Measurements from ENCODE around the gene LCP2. TPM values are rescaled to one million over a fixed set of nuclear protein-coding genes. Genes with fewer than 3 reads are reported as not detected.

LCP2 gene
- total RNA-seq, 2 experiments from 2014 or later = 154 to 155 TPM

DNA sequence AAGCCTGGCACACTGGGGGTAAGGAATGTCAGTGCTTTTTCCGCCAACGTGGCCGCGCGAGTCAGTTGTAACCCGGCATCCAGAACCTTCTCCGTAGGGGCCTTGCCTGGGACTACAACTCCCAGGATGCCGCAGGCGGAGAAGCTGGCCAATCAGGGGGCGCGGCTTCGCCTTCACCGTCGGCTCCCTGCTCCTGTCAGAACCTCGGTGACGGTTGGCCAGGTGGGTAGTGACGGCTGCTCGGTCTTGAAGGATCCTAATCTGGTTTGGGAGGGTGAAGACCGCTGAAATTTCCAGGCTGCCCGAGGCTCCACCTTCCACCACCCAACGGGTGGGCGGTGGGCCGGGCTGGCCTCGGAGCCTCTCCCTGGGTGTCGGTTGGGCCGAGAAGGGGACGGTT is 64.8 kb downstream of the LCP2 start, which contains the start of gene C5orf58:
Gene C5orf58, plus strand, starts transcription at position 200 of the 400 bp plus-strand sequence. CDS start 1,992 bp downstream, outside the sequence.
- Mint-ChIP-seq H3K27ac (no peak within 1 kb of the TSS), H3K4me1 (ENCODE audit: low read depth) (peaks cover 5% of the 10 kb centered on the region), H3K36me3 (ENCODE audit: low read depth) (no peaks in the 10 kb centered on the region), H3K9me3 (no peaks in the 10 kb centered on the region), H3K4me3 (no peak within 1 kb of the TSS), H3K27me3 (no peaks in the 10 kb centered on the region)
- Histone ChIP-seq H3K4me1 (ENCODE audit: insufficient read depth, low read length) (no peaks in the 10 kb centered on the region), H3K4me3 (ENCODE audit: low read length) (no peak within 1 kb of the TSS), H3K27ac (ENCODE audit: low read depth in 1 of 2, low read length in 2 of 2) (no peak within 1 kb of the TSS), H3K27me3 (ENCODE audit: control insufficient read depth in 1 of 2, insufficient read depth in 2 of 2, low read length in 2 of 2) (no peaks in the 10 kb centered on the region), H3K9me3 (ENCODE audit: control insufficient read depth in 1 of 2, insufficient read depth in 1 of 2, low read length in 2 of 2) (peaks cover 0 to 8% of the 10 kb centered on the region in 2 experiments), H3K36me3 (ENCODE audit: insufficient read depth, low read length) (no peaks in the 10 kb centered on the region)
- no peak for DNase-seq
- intact Hi-C loops (cut with DNase I, micrococcal nuclease) = no loop called here
- ChIA-PET POLR2A (interaction anchor here (1.5 kb wide), 1 partner anchor 34 kb away, joined by 6 read pairs; no protein-coding TSS in a partner anchor), CTCF (no interaction called here)
- ATAC-seq (ENCODE audit: poor library complexity) = no peak
- TF ChIP-seq CTCF (IDR thresholded peaks at IDR 0.05) = no peak

- POLR2A ChIA-PET = interaction anchor here (1.0 kb wide), 1 partner anchor 49 kb away, joined by 3 read pairs; no protein-coding TSS in a partner anchor
Observed at GRCh38 chr5:170228762-170229435, 68.7 kb downstream of the LCP2 start.

DNA sequence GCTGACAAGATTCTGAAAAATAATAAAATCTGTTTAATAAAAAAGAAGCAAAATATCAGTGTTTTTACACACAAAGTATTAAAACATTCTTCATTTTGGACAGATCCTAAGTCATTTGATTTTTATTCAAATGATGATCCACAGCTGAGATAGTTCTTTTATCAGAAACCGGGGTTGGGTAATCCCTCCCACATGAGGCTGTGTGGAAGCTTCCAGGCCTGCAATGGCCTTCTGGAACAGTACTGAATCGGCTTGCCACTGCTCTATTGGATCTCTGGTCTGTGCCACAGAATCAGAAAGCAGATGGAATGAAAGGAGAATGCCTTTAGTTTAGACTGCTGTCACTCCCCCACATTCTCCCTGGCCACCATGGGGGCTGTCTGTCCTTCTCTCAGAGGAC is 70.9 kb downstream of the LCP2 start:
- Mint-ChIP-seq H3K27me3 (no peaks in the 10 kb centered on the region), H3K4me3 (no peak overlapping the region), H3K27ac (no peak overlapping the region), H3K4me1 (ENCODE audit: low read depth) (peaks cover 4% of the 10 kb centered on the region), H3K9me3 (no peaks in the 10 kb centered on the region), H3K36me3 (ENCODE audit: low read depth) (no peaks in the 10 kb centered on the region)
- DNase-seq (no peak), ATAC-seq (ENCODE audit: poor library complexity) (no peak)
- CTCF ChIA-PET = interaction anchor here (0.8 to 4.3 kb wide), 13 partner anchors 31 to 197 kb away, joined by 3 to 54 read pairs (median 7); no protein-coding TSS in a partner anchor
- no peak for TF ChIP-seq CTCF (IDR thresholded peaks at IDR 0.05)
- POLR2A ChIA-PET = interaction anchor here (0.6 to 3.0 kb wide), 7 partner anchors 8 to 190 kb away, joined by 3 to 10 read pairs (median 4); no protein-coding TSS in a partner anchor
- intact Hi-C loops (cut with DNase I, micrococcal nuclease) = loop anchor here (1.0 to 5.0 kb wide), 7 partner anchors 36 to 195 kb away; no protein-coding TSS in a partner anchor
- Histone ChIP-seq H3K27ac (ENCODE audit: low read depth in 1 of 2, low read length in 2 of 2) (no peak overlapping the region), H3K36me3 (ENCODE audit: insufficient read depth, low read length) (no peaks in the 10 kb centered on the region), H3K27me3 (ENCODE audit: control insufficient read depth in 1 of 2, insufficient read depth in 2 of 2, low read length in 2 of 2) (no peaks in the 10 kb centered on the region), H3K4me1 (ENCODE audit: insufficient read depth, low read length) (peaks cover 4% of the 10 kb centered on the region), H3K9me3 (ENCODE audit: control insufficient read depth in 1 of 2, insufficient read depth in 1 of 2, low read length in 2 of 2) (no peaks in the 10 kb centered on the region), H3K4me3 (ENCODE audit: low read length) (no peak overlapping the region)

More at GRCh38 chr5:170228762-170229435, 68.7 kb downstream of the LCP2 start:
- no peak overlapping the region for H3K4me3 ChIP-seq (ENCODE audit: low read length)
- peaks cover 4% of the 10 kb centered on the region for H3K4me1 ChIP-seq (ENCODE audit: insufficient read depth, low read length)
- DNase-seq (no peak), ATAC-seq (ENCODE audit: poor library complexity) (no peak)
- Mint-ChIP-seq H3K27ac (no peak overlapping the region), H3K27me3 (no peaks in the 10 kb centered on the region), H3K4me1 (ENCODE audit: low read depth) (peaks cover 4% of the 10 kb centered on the region), H3K4me3 (no peak overlapping the region), H3K9me3 (no peaks in the 10 kb centered on the region), H3K36me3 (ENCODE audit: low read depth) (no peaks in the 10 kb centered on the region)
- intact Hi-C loops (cut with DNase I, micrococcal nuclease) = loop anchor here in 1 of 2 experiments (5.0 kb wide), 1 partner anchor 127 kb away; no protein-coding TSS in a partner anchor
- H3K9me3 ChIP-seq (ENCODE audit: control insufficient read depth in 1 of 2, insufficient read depth in 1 of 2, low read length in 2 of 2) = peaks cover 0 to 8% of the 10 kb centered on the region in 2 experiments
- CTCF ChIA-PET = interaction anchor here (4.3 kb wide), 1 partner anchor 111 kb away, joined by 54 read pairs; no protein-coding TSS in a partner anchor
- H3K36me3 ChIP-seq (ENCODE audit: insufficient read depth, low read length) = no peaks in the 10 kb centered on the region
- H3K27me3 ChIP-seq (ENCODE audit: control insufficient read depth in 1 of 2, insufficient read depth in 2 of 2, low read length in 2 of 2) = no peaks in the 10 kb centered on the region
- no peak overlapping the region for H3K27ac ChIP-seq (ENCODE audit: low read depth in 1 of 2, low read length in 2 of 2)
- no peak for TF ChIP-seq CTCF (IDR thresholded peaks at IDR 0.05)
